Activated T-helper 1 cell treated with Interleukin-2 at 50 U/mL for 16 hours (primary cell): ENCODE measurements around the gene NME3.

Source experiments
- DNase-seq: peaks from one replicate; pipeline ENCODE4 v3.0.0-alpha.2; 2020; ENCODE audit warnings: low read depth

NME3 gene

GRCh38 chr16:1724491-1724890, 46.9 kb downstream of the NME3 start:
- DNase-seq: no peak

- peak; percentile 17 for DNase-seq
These were observed 47.7 kb downstream of the NME3 start for GRCh38 chr16:1723450-1724147.

- no peak for DNase-seq
These were observed 50.0 kb downstream of the NME3 start for GRCh38 chr16:1721372-1721771.
